ENCODE measurements around the gene CRHR1. TPM values are rescaled to one million over a fixed set of nuclear protein-coding genes. Genes with fewer than 3 reads are reported as not detected.

CRHR1 gene
- total RNA-seq, 2 experiments from 2014 or later = not detected

DNA sequence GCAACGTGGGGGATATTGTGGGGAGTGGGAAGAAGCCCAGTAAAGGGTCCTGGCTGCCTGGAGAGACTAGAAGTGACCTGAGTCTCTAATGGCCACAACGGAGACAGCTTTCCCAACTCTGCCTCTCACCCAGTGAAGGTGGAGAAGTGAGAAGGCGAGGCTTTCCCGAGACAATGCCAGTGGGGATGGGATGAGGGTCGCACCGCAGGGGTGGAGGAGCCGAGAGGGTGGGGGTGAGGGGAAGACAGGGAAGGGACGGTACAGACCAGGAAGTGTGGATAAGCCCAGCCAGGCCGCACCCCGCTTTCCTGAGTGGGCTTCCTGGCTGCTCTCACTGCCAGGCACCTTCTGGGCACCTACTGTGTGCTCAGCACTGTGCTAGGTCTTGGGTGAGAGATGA is 53.1 kb downstream of the CRHR1 start:
- peaks cover 4% of the 10 kb centered on the region for H3K27me3 Mint-ChIP-seq
- no peak overlapping the region for H3K4me3 ChIP-seq (ENCODE audit: low read length)
- CTCF ChIA-PET = no interaction called here
- H3K9me3 ChIP-seq (ENCODE audit: control insufficient read depth in 1 of 2, insufficient read depth in 1 of 2, low read length in 2 of 2) = no peaks in the 10 kb centered on the region
- H3K36me3 Mint-ChIP-seq (ENCODE audit: low read depth) = no peaks in the 10 kb centered on the region
- H3K27me3 ChIP-seq (ENCODE audit: control insufficient read depth in 1 of 2, insufficient read depth in 2 of 2, low read length in 2 of 2) = no peaks in the 10 kb centered on the region
- intact Hi-C loops (cut with DNase I, micrococcal nuclease) = no loop called here
- H3K9me3 Mint-ChIP-seq = no peaks in the 10 kb centered on the region
- TF ChIP-seq CTCF (IDR thresholded peaks at IDR 0.05) = no peak
- DNase-seq (no peak), ATAC-seq (ENCODE audit: poor library complexity) (no peak)
- peaks cover 3% of the 10 kb centered on the region for H3K4me1 ChIP-seq (ENCODE audit: insufficient read depth, low read length)
- H3K36me3 ChIP-seq (ENCODE audit: insufficient read depth, low read length) = no peaks in the 10 kb centered on the region
- H3K4me3 Mint-ChIP-seq = no peak overlapping the region
- no peak overlapping the region for H3K27ac ChIP-seq (ENCODE audit: low read depth in 1 of 2, low read length in 2 of 2)
- H3K27ac Mint-ChIP-seq = no peak overlapping the region
- no peaks in the 10 kb centered on the region for H3K4me1 Mint-ChIP-seq (ENCODE audit: low read depth)
- POLR2A ChIA-PET = no interaction called here

DNA sequence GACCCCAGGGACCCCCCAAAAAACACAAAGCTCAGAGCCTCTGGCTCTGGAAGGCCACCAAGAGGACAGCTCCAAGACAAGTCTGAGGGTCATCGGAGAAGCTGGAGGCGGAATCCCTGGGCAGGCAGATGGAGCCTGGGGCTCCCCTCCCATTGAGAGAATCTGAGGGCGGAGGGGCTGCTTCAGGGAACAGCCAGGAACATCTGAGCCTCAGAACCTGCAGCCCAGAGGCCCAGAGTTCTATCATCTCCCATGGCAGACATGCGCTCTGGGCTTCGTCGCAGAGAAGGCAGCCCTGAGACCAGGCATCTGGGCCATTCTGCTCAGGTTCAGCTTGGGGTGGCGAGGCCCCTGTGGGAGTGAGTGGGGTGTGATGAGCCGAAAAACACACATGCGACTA is 53.5 kb downstream of the CRHR1 start:
- H3K36me3 Mint-ChIP-seq (ENCODE audit: low read depth) = no peaks in the 10 kb centered on the region
- no peak for TF ChIP-seq CTCF (IDR thresholded peaks at IDR 0.05)
- no peak overlapping the region for H3K27ac ChIP-seq (ENCODE audit: low read depth in 1 of 2, low read length in 2 of 2)
- intact Hi-C loops (cut with DNase I, micrococcal nuclease) = no loop called here
- H3K4me3 Mint-ChIP-seq = no peak overlapping the region
- peaks cover 4% of the 10 kb centered on the region for H3K27me3 Mint-ChIP-seq
- ATAC-seq (ENCODE audit: poor library complexity) (no peak), DNase-seq (no peak)
- H3K4me1 Mint-ChIP-seq (ENCODE audit: low read depth) = no peaks in the 10 kb centered on the region
- no peaks in the 10 kb centered on the region for H3K4me1 ChIP-seq (ENCODE audit: insufficient read depth, low read length)
- POLR2A ChIA-PET = no interaction called here
- no peaks in the 10 kb centered on the region for H3K36me3 ChIP-seq (ENCODE audit: insufficient read depth, low read length)
- no peaks in the 10 kb centered on the region for H3K27me3 ChIP-seq (ENCODE audit: control insufficient read depth in 1 of 2, insufficient read depth in 2 of 2, low read length in 2 of 2)
- CTCF ChIA-PET = interaction anchor here (0.8 kb wide), 1 partner anchor 189 kb away, joined by 5 read pairs; no protein-coding TSS in a partner anchor
- no peak overlapping the region for H3K27ac Mint-ChIP-seq
- no peaks in the 10 kb centered on the region for H3K9me3 Mint-ChIP-seq
- no peaks in the 10 kb centered on the region for H3K9me3 ChIP-seq (ENCODE audit: control insufficient read depth in 1 of 2, insufficient read depth in 1 of 2, low read length in 2 of 2)
- H3K4me3 ChIP-seq (ENCODE audit: low read length) = no peak overlapping the region

DNA sequence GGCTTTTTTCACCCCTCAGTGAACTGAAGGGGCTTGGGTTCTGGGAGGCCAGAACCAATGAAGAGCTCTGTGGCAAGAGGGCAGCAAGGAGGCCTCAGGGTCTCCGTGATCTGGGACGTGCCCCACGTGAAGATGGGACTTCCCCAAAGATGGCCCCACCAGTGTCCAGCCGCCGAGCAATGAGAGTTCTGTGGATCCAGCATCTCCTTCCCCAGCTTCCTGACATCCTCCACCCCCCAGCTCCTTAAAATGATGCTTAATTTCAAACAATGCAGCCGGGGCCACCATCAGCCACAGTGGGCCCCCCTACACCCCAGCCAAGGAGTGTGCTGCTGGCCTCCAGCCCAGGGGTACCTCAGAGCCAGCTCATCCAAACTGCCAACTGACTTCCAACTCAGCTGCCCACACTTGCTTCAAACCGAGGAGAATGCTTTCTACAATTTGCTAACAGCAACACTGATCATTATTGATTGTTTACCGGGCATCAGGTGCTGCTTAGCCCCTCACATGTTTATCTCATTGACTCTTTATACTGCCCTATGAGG is 54.7 kb downstream of the CRHR1 start:
- Mint-ChIP-seq H3K36me3 (ENCODE audit: low read depth) (no peaks in the 10 kb centered on the region), H3K4me3 (no peak overlapping the region), H3K4me1 (ENCODE audit: low read depth) (no peaks in the 10 kb centered on the region), H3K27ac (no peak overlapping the region), H3K9me3 (no peaks in the 10 kb centered on the region), H3K27me3 (peaks cover 4% of the 10 kb centered on the region)
- Histone ChIP-seq H3K27me3 (ENCODE audit: control insufficient read depth in 1 of 2, insufficient read depth in 2 of 2, low read length in 2 of 2) (no peaks in the 10 kb centered on the region), H3K4me3 (ENCODE audit: low read length) (no peak overlapping the region), H3K4me1 (ENCODE audit: insufficient read depth, low read length) (no peaks in the 10 kb centered on the region), H3K36me3 (ENCODE audit: insufficient read depth, low read length) (no peaks in the 10 kb centered on the region), H3K9me3 (ENCODE audit: control insufficient read depth in 1 of 2, insufficient read depth in 1 of 2, low read length in 2 of 2) (no peaks in the 10 kb centered on the region), H3K27ac (ENCODE audit: low read depth in 1 of 2, low read length in 2 of 2) (no peak overlapping the region)
- CTCF ChIA-PET = no interaction called here
- TF ChIP-seq CTCF (IDR thresholded peaks at IDR 0.05) = no peak
- intact Hi-C loops (cut with DNase I, micrococcal nuclease) = no loop called here
- ATAC-seq (ENCODE audit: poor library complexity) (no peak), DNase-seq (no peak)
- POLR2A ChIA-PET = interaction anchor here (0.6 kb wide), 1 partner anchor 34 kb away, joined by 3 read pairs; no protein-coding TSS in a partner anchor

Measured in CD4-positive, alpha-beta T cell (primary cell).